IMR-90 (cell line): ENCODE results near the gene SYNPO2. TPM values are rescaled to one million over a fixed set of nuclear protein-coding genes. Genes with fewer than 3 reads are reported as not detected.

Experiments
- ATAC-seq: fragments of 200-7000 bp; cut with Tn5 transposase; 2 replicates; pipeline ENCODE4 v1.9.1; 2020; ENCODE audit warnings: low read depth, mild to moderate bottlenecking, moderate library complexity
- BruUV-seq: library from RNA; stranded (reverse); fragments of 400-500 nt; replicated peaks from 2 replicates; lab custom pipeline; 2021; lab: Mats Ljungman, UMichigan
- CTCF ChIA-PET: fragments of 300-600 bp; formaldehyde crosslinking; extraction: SDS; loops from one replicate; lab custom pipeline; 2021; ENCODE audit warnings: antibody characterized with exemption; lab: Yijun Ruan, JAX
- POLR2A ChIA-PET: fragments of 300-600 bp; sonication (Branson Sonifier 250); formaldehyde crosslinking; loops from one replicate; lab custom pipeline; 2022; ENCODE audit warnings: antibody characterized with exemption; ENCODE audit not compliant: unreplicated experiment; lab: Charles Lee
- DNase-seq: peaks from one replicate; pipeline ENCODE4 v3.0.0; 2013
- H2AFZ ChIP-seq: replicated peaks from 2 replicates; pipeline ENCODE3; 2013; ENCODE audit warnings: low read length, mild to moderate bottlenecking; ENCODE audit not compliant: poor library complexity
- H2AK5ac ChIP-seq: 2 replicates; pipeline ENCODE4 v1.6.1; 2013; ENCODE audit warnings: low read depth, low read length, inconsistent platforms
- H2AK9ac ChIP-seq: replicated peaks from 2 replicates; pipeline ENCODE3; 2013; ENCODE audit warnings: mild to moderate bottlenecking, low read depth, low read length, moderate library complexity; ENCODE audit not compliant: poor library complexity
- H2BK120ac ChIP-seq: 2 replicates; pipeline ENCODE4 v1.6.1; 2013; ENCODE audit warnings: low read depth, low read length, inconsistent platforms
- H2BK15ac ChIP-seq: 3 replicates; pipeline ENCODE4 v1.6.1; 2013; ENCODE audit warnings: low read depth, low read length, inconsistent platforms
- H2BK20ac ChIP-seq: 2 replicates; pipeline ENCODE4 v1.6.1; 2013; ENCODE audit warnings: low read depth, mild to moderate bottlenecking, inconsistent platforms, low read length, moderate library complexity
- H2BK5ac ChIP-seq: 2 replicates; pipeline ENCODE4 v1.6.1; 2013; ENCODE audit warnings: mild to moderate bottlenecking, low read depth, low read length, inconsistent platforms; ENCODE audit not compliant: poor library complexity, severe bottlenecking
- H3K14ac ChIP-seq: replicated peaks from 2 replicates; pipeline ENCODE4 v1.6.1; 2013; ENCODE audit warnings: low read depth, low read length, inconsistent platforms
- H3K18ac ChIP-seq: 2 replicates; pipeline ENCODE4 v1.6.1; 2013; ENCODE audit warnings: low read depth, low read length, control low read depth
- H3K23ac ChIP-seq: 2 replicates; pipeline ENCODE4 v1.6.1; 2013; ENCODE audit warnings: low read depth, low read length, inconsistent platforms
- H3K27ac ChIP-seq: 2 replicates; pipeline ENCODE4 v1.5.1; 2013; ENCODE audit warnings: mild to moderate bottlenecking, control low read depth, low read length; ENCODE audit not compliant: insufficient read depth
- H3K27me3 ChIP-seq: 2 replicates; pipeline ENCODE4 v1.6.1; 2013; ENCODE audit warnings: low read length; ENCODE audit not compliant: control insufficient read depth, insufficient read depth
- H3K36me3 ChIP-seq: 2 replicates; pipeline ENCODE4 v1.6.1; 2013; ENCODE audit warnings: low read length, mixed read lengths; ENCODE audit not compliant: control insufficient read depth, insufficient read depth
- H3K4ac ChIP-seq: 2 replicates; pipeline ENCODE4 v1.6.1; 2013; ENCODE audit warnings: low read depth, low read length, inconsistent platforms
- H3K4me1 ChIP-seq: 2 replicates; pipeline ENCODE4 v1.6.1; 2013; ENCODE audit warnings: low read length, mixed read lengths; ENCODE audit not compliant: control insufficient read depth, insufficient read depth
- H3K4me2 ChIP-seq: 2 replicates; pipeline ENCODE4 v1.6.1; 2013; ENCODE audit warnings: low read depth, mild to moderate bottlenecking, control low read depth, low read length, moderate library complexity
- H3K4me3 ChIP-seq: 2 replicates; pipeline ENCODE4 v1.5.1; 2013; ENCODE audit warnings: low read depth, mild to moderate bottlenecking, control low read depth, low read length, moderate library complexity; ENCODE audit not compliant: insufficient read depth
- H3K56ac ChIP-seq: 2 replicates; pipeline ENCODE4 v1.6.1; 2013; ENCODE audit warnings: low read length, inconsistent platforms; ENCODE audit not compliant: insufficient read depth; ENCODE audit errors: extremely low read depth
- H3K79me1 ChIP-seq, 2 experiments: 2 replicates each; pipeline ENCODE4 v1.6.1; 2013; ENCODE audit warnings: low read length in 2 of 2, inconsistent platforms in 1 of 2, low read depth in 1 of 2
- H3K9ac ChIP-seq: 2 replicates; pipeline ENCODE4 v1.6.1; 2013; ENCODE audit warnings: low read depth, low read length, control low read depth
- H3K9me1 ChIP-seq: 2 replicates; pipeline ENCODE4 v1.6.1; 2013; ENCODE audit warnings: low read length, inconsistent platforms; ENCODE audit not compliant: insufficient read depth
- H3K9me3 ChIP-seq: 2 replicates; pipeline ENCODE4 v1.6.1; 2013; ENCODE audit warnings: low read length; ENCODE audit not compliant: control insufficient read depth, insufficient read depth
- H4K20me1 ChIP-seq: 2 replicates; pipeline ENCODE4 v1.6.1; 2013; ENCODE audit warnings: low read length, inconsistent platforms; ENCODE audit not compliant: insufficient read depth
- H4K5ac ChIP-seq: 2 replicates; pipeline ENCODE4 v1.6.1; 2013; ENCODE audit warnings: mild to moderate bottlenecking, low read depth, low read length, control low read depth
- H4K8ac ChIP-seq, 2 experiments: 2 replicates each; pipeline ENCODE4 v1.6.1; 2013; ENCODE audit warnings: low read depth in 2 of 2, low read length in 2 of 2, control low read depth in 1 of 2, inconsistent platforms in 1 of 2
- H4K91ac ChIP-seq: 2 replicates; pipeline ENCODE4 v1.6.1; 2013; ENCODE audit warnings: low read depth, low read length, inconsistent platforms; ENCODE audit not compliant: insufficient read depth
- MXI1 ChIP-seq: IDR thresholded peaks from 2 replicates; pipeline ENCODE4 v1.6.1; 2012; ENCODE audit warnings: low read depth, mild to moderate bottlenecking, low read length, moderate library complexity, borderline replicate concordance
- WGBS, 2 experiments: methylation state at CpG; one replicate each; pipeline versions ENCODE4 v1.1.5 to v1.1.7; 2013; ENCODE audit warnings: missing lambda C conversion rate in 2 of 2; ENCODE audit not compliant: insufficient read length in 1 of 2; ENCODE audit errors: extremely low coverage in 2 of 2; 5-methylcytosine and 5-hydroxymethylcytosine counted together
- dilution Hi-C: fragments of 300-500 bp; cut with HindIII; formaldehyde crosslinking; loops from one replicate; pipeline ENCODE4 v1.14.3; 2018; ENCODE audit warnings: low sequenced_read_pairs; ENCODE audit not compliant: unreplicated experiment
- in situ Hi-C: fragments of 300-500 bp; cut with MboI; formaldehyde crosslinking; loops from 3 replicates; pipeline ENCODE4 v1.14.3; 2019; ENCODE audit warnings: low sequenced_read_pairs, inconsistent platforms, mixed read lengths
- intact Hi-C: fragments of 100-400 bp; cut with micrococcal nuclease; formaldehyde crosslinking; loops from 2 replicates; pipeline ENCODE4 v1.10.0; 2022
- polyA plus RNA-seq, 3 experiments: library from polyadenylated mRNA; depleted of rRNA; stranded (reverse); fragments of >200 nt; gene quantifications; 2 replicates each; pipeline ENCODE4 v1.2.3, GENCODE V29; 2012; ENCODE audit warnings: low replicate concordance in 1 of 3
- total RNA-seq: library from RNA; depleted of rRNA; stranded (reverse); fragments of >200 nt; gene quantifications from 2 replicates; pipeline ENCODE4 v1.2.3, GENCODE V29; 2012

Gene SYNPO2
- total and polyA plus RNA-seq, 2 of the 4 experiments (the other 2 are of a cell fraction) = 0.99 to 1.8 TPM

- H3K27me3 ChIP-seq = no peaks in the 10 kb centered on the region
- no peaks in the 10 kb centered on the region for H3K79me1 ChIP-seq
- ChIA-PET POLR2A (no interaction called here), CTCF (interaction anchor here (0.6 to 1.4 kb wide), 2 partner anchors 212 to 906 kb away, joined by 3 to 6 read pairs; partner anchors contain the start of gene USP53)
- H3K4me3 ChIP-seq = no peak overlapping the region
- peak overlapping the region; percentile 59 to 88; a peak in 3 of 4 replicates for H4K8ac ChIP-seq
- H2AK9ac ChIP-seq = no peak overlapping the region
- 0 out of 2 replicates have a peak overlapping the region, but pooled peaks have one; percentile 62 for H3K9ac ChIP-seq
- no peak overlapping the region for H3K23ac ChIP-seq
- H3K4ac ChIP-seq = peak overlapping the region; percentile 44; the same call in 1 of the 2 replicates
- peak; percentile 48 for ATAC-seq
- H2AK5ac ChIP-seq = peak overlapping the region; percentile 53; the same call in 1 of the 2 replicates
- H2BK5ac ChIP-seq = peak overlapping the region; percentile 81
- in situ Hi-C loops = no loop called here
- peaks cover 14% of the 10 kb centered on the region for H3K4me1 ChIP-seq
- H4K5ac ChIP-seq = peak overlapping the region; percentile 39
- H3K56ac ChIP-seq = no peak overlapping the region
- H3K9me1 ChIP-seq = no peaks in the 10 kb centered on the region
- peak overlapping the region; percentile 71 for H4K91ac ChIP-seq
- peak overlapping the region; percentile 92; the same call in 1 of the 3 replicates for H2BK15ac ChIP-seq
- no CpG with 5 or more reads among the region's 4 CpGs for WGBS, 2 experiments
- H3K9me3 ChIP-seq = no peaks in the 10 kb centered on the region
- H2BK20ac ChIP-seq = peak overlapping the region; percentile 85
- peak overlapping the region; percentile 72 for H3K18ac ChIP-seq
- dilution Hi-C loops = no loop called here
- BruUV-seq = no TSS peak
- no peaks in the 10 kb centered on the region for H4K20me1 ChIP-seq
- DNase-seq = peak; percentile 15
- H3K14ac ChIP-seq = peak overlapping the region; percentile 6
- TF ChIP-seq MXI1 = no peak
- intact Hi-C loops = no loop called here
- no peak overlapping the region for H2AFZ ChIP-seq
- H3K36me3 ChIP-seq = no peaks in the 10 kb centered on the region
- peak overlapping the region; percentile 7; the same call in 1 of the 2 replicates for H3K27ac ChIP-seq
- peak overlapping the region; percentile 89 for H2BK120ac ChIP-seq
- peak overlapping the region; percentile 5; the same call in 1 of the 2 replicates for H3K4me2 ChIP-seq
These were observed 111.7 kb downstream of the SYNPO2 start for GRCh38 chr4:119000400-119000799.
